Esophagus (tissue), 2 donors: ENCODE measurements around the gene HOXB9. TPM values are rescaled to one million over a fixed set of nuclear protein-coding genes. Genes with fewer than 3 reads are reported as not detected.

ENCODE experiments used
- H3K27ac ChIP-seq, 2 donors: one replicate each; pipeline ENCODE4 v1.5.1; 2013; ENCODE audit warnings: low read depth in 2 of 2, mild to moderate bottlenecking in 2 of 2, inconsistent platforms in 1 of 2, low read length in 1 of 2, moderate library complexity in 1 of 2
- H3K27me3 ChIP-seq, 2 donors: one replicate each; pipeline ENCODE4 v1.6.1; 2013; ENCODE audit warnings: low read length in 2 of 2, control low read depth in 1 of 2, mild to moderate bottlenecking in 1 of 2; ENCODE audit not compliant: insufficient read depth in 2 of 2, control insufficient read depth in 1 of 2
- H3K36me3 ChIP-seq, 2 donors: one replicate each; pipeline ENCODE4 v1.6.1; 2013; ENCODE audit warnings: low read length in 1 of 2; ENCODE audit not compliant: control insufficient read depth in 2 of 2, insufficient read depth in 2 of 2
- H3K4me1 ChIP-seq, 2 donors: one replicate each; pipeline ENCODE4 v1.6.1; 2013; ENCODE audit warnings: low read length in 1 of 2; ENCODE audit not compliant: control insufficient read depth in 2 of 2, insufficient read depth in 2 of 2
- H3K4me3 ChIP-seq, 2 donors: one replicate each; pipeline ENCODE4 v1.5.1; 2013; ENCODE audit warnings: low read length in 2 of 2, mild to moderate bottlenecking in 2 of 2, low read depth in 1 of 2, moderate library complexity in 1 of 2
- H3K9me3 ChIP-seq, 2 donors: one replicate each; pipeline ENCODE4 v1.6.1; 2013; ENCODE audit warnings: mild to moderate bottlenecking in 2 of 2, low read depth in 1 of 2, low read length in 1 of 2, moderate library complexity in 1 of 2; ENCODE audit not compliant: control insufficient read depth in 2 of 2, insufficient read depth in 1 of 2
- WGBS, 2 donors: extraction: QIAGEN DNeasy Blood & Tissue Kit; methylation state at CpG; one replicate each; pipeline ENCODE4 v1.1.7; 2013; 5-methylcytosine and 5-hydroxymethylcytosine counted together
- polyA plus RNA-seq, 2 donors: library from polyadenylated mRNA; stranded (reverse); fragments of 200-250 nt; gene quantifications; one replicate each; pipeline ENCODE4 v1.2.3, GENCODE V29; 2013
- donor health status: healthy with polysubstance abuse.
- donor health status: Bipolar disorder and iron deficiency.

The HOXB9 gene
- polyA plus RNA-seq = under 1 TPM in 1 of 2 donors, not detected in 1; 0.02 TPM

DNA sequence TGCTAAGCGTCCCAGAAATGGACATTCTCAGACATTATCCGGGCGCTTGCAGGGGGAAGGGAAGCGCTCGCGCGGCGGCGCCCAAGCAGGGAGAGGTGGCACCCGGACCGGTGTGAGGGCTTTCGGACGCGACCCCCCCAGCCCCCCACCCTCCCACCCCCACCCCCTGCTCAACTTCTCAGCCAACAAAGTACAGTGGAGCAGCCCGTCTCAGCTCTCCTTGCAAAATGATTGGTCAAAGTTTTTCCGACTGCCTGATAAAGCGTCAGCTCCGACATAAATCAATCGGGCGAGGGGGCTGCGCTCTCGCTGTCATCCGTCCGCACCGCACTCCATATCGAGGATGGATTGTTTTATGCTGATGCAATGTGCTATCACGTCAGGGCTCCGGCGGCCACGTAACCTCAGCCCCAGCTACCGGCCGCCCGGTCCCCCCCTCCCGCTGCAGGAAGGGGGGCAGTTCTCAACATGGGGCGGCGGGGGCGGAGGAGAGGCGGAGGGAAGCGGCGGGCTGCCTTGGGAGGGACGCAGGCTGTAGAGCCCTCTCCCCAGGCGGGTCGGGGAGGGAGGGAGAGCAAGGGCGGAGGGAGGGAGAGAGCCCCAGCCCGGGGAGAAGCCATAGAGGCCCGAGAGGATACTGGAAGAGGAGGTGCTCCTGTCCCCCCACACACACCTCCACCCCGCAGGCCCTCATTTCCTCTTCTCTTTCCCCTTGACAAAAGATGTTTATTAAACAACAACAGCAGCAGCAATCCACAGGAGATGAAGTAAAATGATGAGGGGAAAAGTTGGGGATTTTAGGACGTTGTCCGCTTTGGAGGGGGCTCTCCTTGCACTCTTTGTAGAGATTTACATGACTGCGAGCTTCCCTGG, at the start of gene HOXB9:
HOXB9 (minus strand) TSS at position 114 of the 873 bp plus-strand sequence; CDS start at position 25, 89 bp downstream.
- Histone ChIP-seq H3K27ac (no peak within 1 kb of the TSS), H3K9me3 (peaks cover 0 to 2% of the 10 kb centered on the region in 2 donors), H3K4me1 (peaks cover 10 to 11% of the 10 kb centered on the region in 2 donors), H3K27me3 (peaks cover 3 to 63% of the 10 kb centered on the region in 2 donors), H3K36me3 (no peaks in the 10 kb centered on the region), H3K4me3 (peak within 1 kb of the TSS in 1 of 2 donors; percentile 2)
- WGBS, 2 donors = 2 to 4% methylated on average over 49 of the region's 50 CpGs

DNA sequence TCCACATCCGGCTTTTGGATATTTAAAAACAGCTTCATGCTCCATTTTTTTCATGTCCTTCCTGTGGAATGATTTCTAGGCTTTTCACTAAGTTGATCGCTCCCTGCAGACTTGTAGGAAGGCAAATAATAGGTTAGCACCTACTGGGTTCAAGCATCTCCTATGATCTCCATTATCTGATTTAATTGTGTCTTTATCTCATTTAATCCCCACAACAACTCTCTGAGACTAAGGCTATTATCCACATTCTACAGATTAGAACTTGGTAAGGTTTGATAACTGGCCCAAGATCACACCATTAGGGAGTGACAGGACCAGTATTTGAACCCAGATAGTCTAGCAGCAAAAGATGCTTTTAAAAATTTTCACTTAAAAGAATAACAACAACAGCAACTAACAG, 46.2 kb upstream of the HOXB9 start:
- no peaks in the 10 kb centered on the region for H3K27me3 ChIP-seq
- no peaks in the 10 kb centered on the region for H3K4me1 ChIP-seq

DNA sequence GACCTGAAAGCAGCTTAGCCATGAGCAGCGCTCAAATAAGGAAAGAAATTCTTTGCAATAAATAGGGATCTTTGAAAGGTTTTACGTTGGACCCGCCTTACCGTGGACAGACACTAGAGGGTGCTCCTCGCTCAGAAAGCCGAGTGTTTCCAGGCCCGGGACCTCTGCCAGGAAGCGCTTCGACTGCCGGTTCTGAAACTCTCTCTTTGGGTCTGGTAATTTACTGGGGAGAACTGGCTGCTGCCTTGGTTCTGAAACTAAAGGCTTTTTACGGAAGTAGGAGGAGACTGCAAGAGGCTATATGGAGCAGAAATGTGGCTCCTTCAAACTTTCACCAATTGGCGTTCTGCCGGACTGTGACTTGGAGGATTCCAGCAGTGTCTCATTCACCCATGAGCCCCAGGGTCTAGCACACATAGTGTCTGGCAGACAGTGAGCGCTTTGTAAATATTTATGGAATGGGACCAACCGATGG, 45.6 kb upstream of the HOXB9 start:
- WGBS, 2 donors = 4% methylated on average over 15 of the region's 15 CpGs
- no peak overlapping the region for H3K27ac ChIP-seq
- no peaks in the 10 kb centered on the region for H3K36me3 ChIP-seq

More for the DNA sequence above, 46.2 kb upstream of the HOXB9 start:
- Histone ChIP-seq H3K27ac (no peak overlapping the region), H3K36me3 (no peaks in the 10 kb centered on the region), H3K9me3 (no peaks in the 10 kb centered on the region), H3K4me3 (no peak overlapping the region)
- 45 to 50% methylated on average over 2 of the region's 2 CpGs for WGBS, 2 donors

DNA sequence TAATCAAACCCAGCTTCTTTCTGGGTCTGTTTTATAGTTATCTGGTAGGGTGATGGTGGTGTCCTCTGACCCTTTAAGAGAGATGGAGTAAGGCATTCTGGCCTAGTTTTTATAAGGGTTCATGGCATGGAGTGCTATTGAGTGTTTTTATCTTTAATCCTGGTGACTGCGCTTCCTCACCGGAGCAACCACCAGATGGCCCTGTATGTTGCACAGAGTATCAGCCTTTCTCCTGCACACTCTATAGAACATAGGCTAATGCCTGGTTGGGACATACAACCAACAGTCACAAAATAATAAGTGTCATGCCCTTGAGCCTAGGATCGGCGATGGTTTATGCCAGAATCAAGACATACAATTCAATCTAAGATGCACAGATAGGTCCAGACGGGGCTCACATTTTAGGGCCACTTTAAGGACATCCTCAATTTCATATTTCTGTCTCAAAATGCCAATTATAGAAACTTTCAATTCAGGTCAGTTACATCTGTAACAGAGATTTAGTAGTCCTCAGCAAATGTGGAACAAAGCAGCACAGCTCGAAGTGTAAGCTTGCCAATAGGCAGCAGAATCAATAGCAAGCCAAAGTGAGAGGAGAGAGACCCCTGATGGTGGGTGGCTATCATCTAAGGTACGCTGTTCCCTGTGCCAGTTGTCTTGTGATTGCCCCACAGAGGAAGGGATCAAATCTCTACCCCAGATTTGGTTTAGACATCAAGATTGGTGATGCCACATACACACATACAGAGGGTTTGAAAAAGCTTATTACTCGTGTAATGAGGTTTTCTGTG, 37.2 kb upstream of the HOXB9 start:
- no peaks in the 10 kb centered on the region for H3K27me3 ChIP-seq
- H3K9me3 ChIP-seq = no peaks in the 10 kb centered on the region
- H3K36me3 ChIP-seq = no peaks in the 10 kb centered on the region
- 80% methylated on average over 8 of the region's 8 CpGs for WGBS, 2 donors
- H3K27ac ChIP-seq = no peak overlapping the region
- H3K4me1 ChIP-seq = no peaks in the 10 kb centered on the region
- H3K4me3 ChIP-seq = no peak overlapping the region

More for the DNA sequence above, 45.6 kb upstream of the HOXB9 start:
- no peaks in the 10 kb centered on the region for H3K27me3 ChIP-seq
- no peaks in the 10 kb centered on the region for H3K9me3 ChIP-seq
- H3K4me3 ChIP-seq = peak overlapping the region in 1 of 2 donors; percentile 35
- H3K4me1 ChIP-seq = no peaks in the 10 kb centered on the region

DNA sequence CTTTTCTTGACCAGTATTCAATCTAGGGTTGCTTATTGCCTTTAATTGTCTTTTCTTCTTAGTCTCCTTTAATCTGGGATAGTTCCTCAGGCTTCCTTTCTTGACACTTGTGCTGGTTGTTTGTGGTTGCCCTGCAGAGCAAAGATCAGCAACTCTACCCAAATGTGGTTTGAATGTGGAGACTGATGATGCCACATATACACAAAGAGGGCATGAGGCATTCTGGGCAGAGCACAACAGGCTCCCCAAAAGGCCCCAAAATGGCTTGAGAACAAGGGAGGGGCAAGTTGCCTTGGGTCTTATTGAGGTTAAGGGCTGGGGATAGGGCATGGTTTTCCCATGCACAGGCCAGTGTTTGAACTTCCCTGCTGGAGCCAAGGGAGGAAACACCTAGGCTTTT, 29.8 kb upstream of the HOXB9 start:
- no peaks in the 10 kb centered on the region for H3K27me3 ChIP-seq
- no peaks in the 10 kb centered on the region for H3K36me3 ChIP-seq
- H3K4me1 ChIP-seq = no peaks in the 10 kb centered on the region
- no peaks in the 10 kb centered on the region for H3K9me3 ChIP-seq
- H3K4me3 ChIP-seq = no peak overlapping the region
- H3K27ac ChIP-seq = no peak overlapping the region

DNA sequence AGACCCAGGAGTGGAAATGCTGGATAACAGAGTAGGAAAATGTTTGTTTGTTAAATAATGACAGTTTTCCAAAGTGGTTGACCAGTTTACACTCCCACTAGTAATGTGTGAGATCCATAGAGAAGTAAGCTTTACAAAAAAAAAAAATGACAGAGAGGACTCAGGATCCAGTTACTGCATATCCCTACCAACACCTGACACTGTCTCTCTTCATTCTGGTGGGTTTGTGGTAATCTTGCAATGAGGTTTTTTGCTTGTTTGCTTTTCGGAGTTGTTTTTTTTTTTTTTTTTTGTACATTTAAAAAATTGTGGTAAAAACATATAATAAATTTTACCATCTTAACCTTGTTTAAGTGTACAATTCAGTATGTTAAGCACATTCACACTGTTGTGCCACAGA, 23.6 kb upstream of the HOXB9 start:
- no peaks in the 10 kb centered on the region for H3K9me3 ChIP-seq
- peaks cover 2 to 3% of the 10 kb centered on the region in 2 donors for H3K4me1 ChIP-seq
- no peak overlapping the region for H3K4me3 ChIP-seq
- peaks cover 8 to 13% of the 10 kb centered on the region in 2 donors for H3K27me3 ChIP-seq
- H3K27ac ChIP-seq = no peak overlapping the region
- 78 to 80% methylated on average over 1 of the region's 1 CpG for WGBS, 2 donors
- H3K36me3 ChIP-seq = no peaks in the 10 kb centered on the region

DNA sequence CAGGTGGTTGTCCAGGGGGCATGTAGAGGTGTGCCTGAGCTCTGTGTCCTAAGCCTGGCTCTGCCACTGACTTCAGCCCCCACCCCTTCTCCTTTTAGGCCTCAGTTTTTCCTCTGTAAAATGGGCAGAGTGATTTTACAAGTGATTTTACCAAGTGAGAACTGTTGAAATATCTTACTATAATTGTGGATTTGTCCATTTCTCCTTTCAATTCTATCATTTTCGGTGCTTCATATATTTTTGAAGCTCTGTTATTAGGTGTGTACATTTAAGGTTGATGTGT, 21.7 kb upstream of the HOXB9 start:
- Histone ChIP-seq H3K9me3 (no peaks in the 10 kb centered on the region), H3K4me1 (peaks cover 2 to 3% of the 10 kb centered on the region in 2 donors), H3K36me3 (no peaks in the 10 kb centered on the region), H3K27ac (no peak overlapping the region), H3K4me3 (no peak overlapping the region), H3K27me3 (peaks cover 12 to 23% of the 10 kb centered on the region in 2 donors)
- 71 to 76% methylated on average over 1 of the region's 1 CpG for WGBS, 2 donors

DNA sequence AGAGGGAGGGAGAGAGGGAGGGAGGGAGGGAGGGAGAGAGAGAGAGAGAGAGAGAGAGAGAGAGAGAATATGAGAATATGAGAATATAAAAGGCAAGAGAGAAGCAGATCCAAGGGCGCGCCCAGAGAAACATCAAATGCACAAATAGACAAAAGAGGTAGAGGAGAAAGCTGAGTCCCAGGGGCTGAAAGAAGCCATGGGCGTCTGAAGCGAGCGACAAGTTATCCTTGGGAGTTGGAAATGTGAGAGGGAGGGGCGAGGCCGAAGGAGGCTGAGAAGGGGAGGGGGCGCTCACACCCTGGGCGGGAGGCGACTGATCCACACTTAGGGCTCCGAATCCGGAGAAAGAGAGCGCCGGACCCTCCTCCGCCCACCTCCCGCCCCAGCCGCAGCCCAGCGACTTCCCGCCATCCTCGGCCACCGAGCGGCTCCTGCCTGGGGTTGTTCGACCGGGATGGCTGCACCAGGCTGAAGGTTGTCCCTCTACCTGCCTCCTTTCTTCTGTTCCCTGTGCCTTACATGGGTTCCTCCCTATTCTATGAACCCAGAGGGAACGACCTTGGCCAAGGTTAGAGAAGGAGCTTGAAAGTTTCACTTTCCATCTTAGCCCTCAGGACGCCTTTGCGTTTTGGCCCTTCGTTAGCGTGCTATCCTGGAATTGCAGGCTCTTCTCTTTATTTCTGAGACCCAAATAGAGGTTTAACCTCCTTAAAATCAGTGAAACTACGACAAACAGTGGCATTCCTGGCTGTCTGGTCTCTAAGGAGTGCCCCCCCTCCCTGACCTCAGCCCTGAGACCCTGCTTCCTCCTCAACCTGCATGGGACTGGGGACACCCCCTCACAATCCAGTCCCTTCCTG, 21.2 kb upstream of the HOXB9 start:
- no peak overlapping the region for H3K27ac ChIP-seq
- H3K4me1 ChIP-seq = peaks cover 2 to 3% of the 10 kb centered on the region in 2 donors
- H3K36me3 ChIP-seq = no peaks in the 10 kb centered on the region
- H3K9me3 ChIP-seq = peaks cover 0 to 5% of the 10 kb centered on the region in 2 donors
- H3K4me3 ChIP-seq = peak overlapping the region; percentile 1 to 39
- WGBS, 2 donors = 2 to 3% methylated on average over 29 to 30 of the region's 30 CpGs
- peaks cover 17 to 27% of the 10 kb centered on the region in 2 donors for H3K27me3 ChIP-seq
